ENCODE results near the gene DNMT3A. TPM values are rescaled to one million over a fixed set of nuclear protein-coding genes. Genes with fewer than 3 reads are reported as not detected.

The DNMT3A gene
- total RNA-seq, 4 donors from 2014 or later: 14.7 to 40.2 (median 18.3) TPM

- peaks cover 0 to 72% of the 10 kb centered on the region in 2 donors for H3K36me3 ChIP-seq
- H3K9me3 ChIP-seq: no peaks in the 10 kb centered on the region
- H3K4me3 ChIP-seq: no peak overlapping the region
- H3K27ac ChIP-seq: no peak overlapping the region
- H3K4me1 ChIP-seq: peaks cover 0 to 13% (median 0%) of the 10 kb centered on the region in 3 donors
- ATAC-seq: no peak
- H3K27me3 ChIP-seq: no peaks in the 10 kb centered on the region
- 84% methylated on average over 12 of the region's 14 CpGs; no CpG with 5 or more reads in 1 of the 2 donors for WGBS, 2 donors (ENCODE audit: low coverage in 1 of 2)
- TF ChIP-seq EP300 (IDR thresholded peaks at IDR 0.05) (no peak), POLR2A (IDR thresholded peaks at IDR 0.05) (no peak), POLR2AphosphoS5 (IDR thresholded peaks at IDR 0.05) (no peak)
- TF ChIP-seq, protein P1, sequence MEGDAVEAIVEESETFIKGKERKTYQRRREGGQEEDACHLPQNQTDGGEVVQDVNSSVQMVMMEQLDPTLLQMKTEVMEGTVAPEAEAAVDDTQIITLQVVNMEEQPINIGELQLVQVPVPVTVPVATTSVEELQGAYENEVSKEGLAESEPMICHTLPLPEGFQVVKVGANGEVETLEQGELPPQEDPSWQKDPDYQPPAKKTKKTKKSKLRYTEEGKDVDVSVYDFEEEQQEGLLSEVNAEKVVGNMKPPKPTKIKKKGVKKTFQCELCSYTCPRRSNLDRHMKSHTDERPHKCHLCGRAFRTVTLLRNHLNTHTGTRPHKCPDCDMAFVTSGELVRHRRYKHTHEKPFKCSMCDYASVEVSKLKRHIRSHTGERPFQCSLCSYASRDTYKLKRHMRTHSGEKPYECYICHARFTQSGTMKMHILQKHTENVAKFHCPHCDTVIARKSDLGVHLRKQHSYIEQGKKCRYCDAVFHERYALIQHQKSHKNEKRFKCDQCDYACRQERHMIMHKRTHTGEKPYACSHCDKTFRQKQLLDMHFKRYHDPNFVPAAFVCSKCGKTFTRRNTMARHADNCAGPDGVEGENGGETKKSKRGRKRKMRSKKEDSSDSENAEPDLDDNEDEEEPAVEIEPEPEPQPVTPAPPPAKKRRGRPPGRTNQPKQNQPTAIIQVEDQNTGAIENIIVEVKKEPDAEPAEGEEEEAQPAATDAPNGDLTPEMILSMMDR (IDR thresholded peaks at IDR 0.05): no peak
These were observed 95.7 kb downstream of the DNMT3A start for GRCh38 chr2:25246001-25246400.

GRCh38 chr2:25245141-25245540 is 96.6 kb downstream of the DNMT3A start:
- Histone ChIP-seq H3K36me3 (peaks cover 0 to 81% of the 10 kb centered on the region in 2 donors), H3K9me3 (no peaks in the 10 kb centered on the region), H3K27me3 (no peaks in the 10 kb centered on the region), H3K4me1 (peaks cover 0 to 7% (median 0%) of the 10 kb centered on the region in 3 donors), H3K4me3 (no peak overlapping the region), H3K27ac (no peak overlapping the region)
- ATAC-seq: no peak
- WGBS, 2 donors (ENCODE audit: low coverage in 1 of 2): 93% methylated on average over 3 of the region's 14 CpGs; no CpG with 5 or more reads in 1 of the 2 donors
- no peak for TF ChIP-seq POLR2A (IDR thresholded peaks at IDR 0.05)
- TF ChIP-seq EP300 (IDR thresholded peaks at IDR 0.05): no peak
- no peak for TF ChIP-seq POLR2AphosphoS5 (IDR thresholded peaks at IDR 0.05)
- TF ChIP-seq, protein P1 (IDR thresholded peaks at IDR 0.05): no peak

DNA sequence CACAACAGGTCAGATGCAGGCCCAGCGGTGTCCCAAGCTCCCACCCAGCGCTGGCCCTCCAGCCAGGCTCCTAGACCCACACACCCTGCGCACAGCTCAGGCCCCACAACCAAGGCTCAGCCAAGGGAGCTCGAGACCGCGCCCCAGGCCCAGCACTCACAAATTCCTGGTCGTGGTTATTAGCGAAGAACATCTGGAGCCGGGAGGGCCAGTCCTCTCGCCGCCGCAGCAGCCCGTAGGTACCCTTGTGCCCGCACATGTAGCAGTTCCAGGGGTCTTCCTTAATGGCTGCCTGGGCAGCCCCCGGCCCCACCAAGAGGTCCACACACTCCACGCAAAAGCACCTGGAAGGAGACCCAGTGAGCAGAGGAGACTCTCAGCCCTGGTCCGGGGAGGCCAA is 97.7 kb downstream of the DNMT3A start:
- H3K36me3 ChIP-seq: peaks cover 0 to 92% of the 10 kb centered on the region in 2 donors
- H3K4me3 ChIP-seq: no peak overlapping the region
- TF ChIP-seq POLR2AphosphoS5 (IDR thresholded peaks at IDR 0.05) (no peak), POLR2A (IDR thresholded peaks at IDR 0.05) (no peak), EP300 (IDR thresholded peaks at IDR 0.05) (no peak)
- TF ChIP-seq, protein P1 (IDR thresholded peaks at IDR 0.05): no peak
- ATAC-seq: no peak
- H3K27ac ChIP-seq: no peak overlapping the region
- H3K4me1 ChIP-seq: peaks cover 0 to 7% (median 0%) of the 10 kb centered on the region in 3 donors
- H3K9me3 ChIP-seq: no peaks in the 10 kb centered on the region
- no peaks in the 10 kb centered on the region for H3K27me3 ChIP-seq
- WGBS, 2 donors (ENCODE audit: low coverage in 1 of 2): 100% methylated on average over 1 to 2 of the region's 17 CpGs

GRCh38 chr2:25241452-25241851 is 100.3 kb downstream of the DNMT3A start:
- Histone ChIP-seq H3K27ac (no peak overlapping the region), H3K4me3 (no peak overlapping the region), H3K4me1 (peaks cover 0 to 7% (median 0%) of the 10 kb centered on the region in 3 donors), H3K9me3 (no peaks in the 10 kb centered on the region), H3K27me3 (no peaks in the 10 kb centered on the region), H3K36me3 (peaks cover 0 to 100% of the 10 kb centered on the region in 2 donors)
- 90% methylated on average over 7 of the region's 13 CpGs; no CpG with 5 or more reads in 1 of the 2 donors for WGBS, 2 donors (ENCODE audit: low coverage in 1 of 2)
- ATAC-seq: no peak
- TF ChIP-seq EP300 (IDR thresholded peaks at IDR 0.05) (no peak), POLR2A (IDR thresholded peaks at IDR 0.05) (no peak), POLR2AphosphoS5 (IDR thresholded peaks at IDR 0.05) (no peak)
- TF ChIP-seq, protein P1 (IDR thresholded peaks at IDR 0.05): no peak

DNA sequence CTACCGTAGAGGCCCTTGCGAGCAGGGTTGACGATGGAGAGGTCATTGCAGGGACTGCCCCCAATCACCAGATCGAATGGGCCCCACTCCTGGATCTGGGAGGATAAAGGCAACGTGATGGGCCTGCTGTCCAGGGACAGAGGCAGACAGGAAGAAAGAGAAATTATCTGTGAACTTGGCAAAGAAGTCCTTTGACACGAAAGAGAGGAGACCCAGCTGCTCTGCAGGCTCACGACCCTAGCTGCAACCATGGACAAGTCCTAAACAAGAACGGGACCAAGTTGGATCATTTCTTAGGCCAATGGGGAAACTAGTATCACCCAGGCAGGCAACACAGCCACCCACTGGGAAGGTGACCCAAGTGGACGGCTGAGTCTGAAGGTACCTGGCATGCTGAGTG is 101.1 kb downstream of the DNMT3A start:
- Histone ChIP-seq H3K27ac (no peak overlapping the region), H3K4me1 (peaks cover 0 to 7% (median 0%) of the 10 kb centered on the region in 3 donors), H3K27me3 (no peaks in the 10 kb centered on the region), H3K4me3 (no peak overlapping the region), H3K9me3 (no peaks in the 10 kb centered on the region), H3K36me3 (peaks cover 0 to 100% of the 10 kb centered on the region in 2 donors)
- ATAC-seq: no peak
- WGBS, 2 donors (ENCODE audit: low coverage in 1 of 2): 52 to 75% methylated on average over 5 to 8 of the region's 9 CpGs
- no peak for TF ChIP-seq POLR2A (IDR thresholded peaks at IDR 0.05)
- TF ChIP-seq, protein P1 (IDR thresholded peaks at IDR 0.05): no peak
- TF ChIP-seq POLR2AphosphoS5 (IDR thresholded peaks at IDR 0.05): no peak
- no peak for TF ChIP-seq EP300 (IDR thresholded peaks at IDR 0.05)
